ENCODE measurements around the gene PSMD6. TPM values are rescaled to one million over a fixed set of nuclear protein-coding genes. Genes with fewer than 3 reads are reported as not detected.
A peak's percentile ranks its signal among the peaks of the same experiment; 100 is the strongest.

The PSMD6 gene
- total RNA-seq, 1 experiment from 2014 or later = 66.0 TPM

GRCh38 chr3:64049832-64050231 is 26.5 kb upstream of the PSMD6 start:
- Histone ChIP-seq H3K9me3 (no peaks in the 10 kb centered on the region), H3K27me3 (no peaks in the 10 kb centered on the region)
- no peak for DNase-seq

GRCh38 chr3:64049136-64049535 is 25.8 kb upstream of the PSMD6 start:
- DNase-seq = no peak
- Histone ChIP-seq H3K27me3 (no peaks in the 10 kb centered on the region), H3K4me3 (no peak overlapping the region), H3K36me3 (no peaks in the 10 kb centered on the region), H3K9me3 (no peaks in the 10 kb centered on the region)

More at GRCh38 chr3:64049832-64050231, 26.5 kb upstream of the PSMD6 start:
- Histone ChIP-seq H3K4me3 (no peak overlapping the region), H3K36me3 (no peaks in the 10 kb centered on the region)

- Histone ChIP-seq H3K9me3 (no peaks in the 10 kb centered on the region), H3K27me3 (no peaks in the 10 kb centered on the region), H3K36me3 (no peaks in the 10 kb centered on the region), H3K4me3 (no peak overlapping the region)
- DNase-seq = no peak
These were observed 25.4 kb upstream of the PSMD6 start for GRCh38 chr3:64048631-64049061.

DNA sequence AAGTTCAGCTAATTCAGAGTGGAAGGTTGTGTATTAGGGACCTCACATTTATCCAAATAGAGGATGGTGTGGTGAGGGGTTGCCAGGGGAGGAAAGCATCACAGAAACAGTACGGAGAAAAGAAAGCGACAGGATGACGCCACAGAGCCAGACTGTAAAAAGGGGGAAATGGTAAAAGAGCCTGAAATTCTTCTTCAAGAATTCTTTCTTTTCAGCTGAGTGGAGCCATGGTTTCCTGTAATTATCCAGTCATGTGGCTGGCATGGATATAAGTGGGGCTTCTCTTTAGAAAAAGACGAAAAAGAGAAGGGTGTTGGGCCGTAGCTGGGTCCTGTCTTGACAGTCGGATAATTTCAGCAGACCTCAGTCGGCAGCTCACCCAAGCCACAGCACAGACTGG is 24.5 kb upstream of the PSMD6 start:
- Histone ChIP-seq H3K4me3 (no peak overlapping the region), H3K36me3 (no peaks in the 10 kb centered on the region), H3K9me3 (no peaks in the 10 kb centered on the region), H3K27me3 (no peaks in the 10 kb centered on the region)
- DNase-seq = no peak

GRCh38 chr3:64046996-64047594 is 23.8 kb upstream of the PSMD6 start:
- no peaks in the 10 kb centered on the region for H3K27me3 ChIP-seq
- no peaks in the 10 kb centered on the region for H3K9me3 ChIP-seq
- no peak for DNase-seq
- no peaks in the 10 kb centered on the region for H3K36me3 ChIP-seq
- no peak overlapping the region for H3K4me3 ChIP-seq

- Histone ChIP-seq H3K36me3 (no peaks in the 10 kb centered on the region), H3K9me3 (no peaks in the 10 kb centered on the region), H3K27me3 (no peaks in the 10 kb centered on the region), H3K4me3 (no peak overlapping the region)
- no peak for DNase-seq
These were observed 23.3 kb upstream of the PSMD6 start for GRCh38 chr3:64046592-64046991.

- no peak overlapping the region for H3K4me3 ChIP-seq
- no peaks in the 10 kb centered on the region for H3K36me3 ChIP-seq
- no peak for DNase-seq
These were observed 19.7 kb upstream of the PSMD6 start for GRCh38 chr3:64042952-64043351.

DNA sequence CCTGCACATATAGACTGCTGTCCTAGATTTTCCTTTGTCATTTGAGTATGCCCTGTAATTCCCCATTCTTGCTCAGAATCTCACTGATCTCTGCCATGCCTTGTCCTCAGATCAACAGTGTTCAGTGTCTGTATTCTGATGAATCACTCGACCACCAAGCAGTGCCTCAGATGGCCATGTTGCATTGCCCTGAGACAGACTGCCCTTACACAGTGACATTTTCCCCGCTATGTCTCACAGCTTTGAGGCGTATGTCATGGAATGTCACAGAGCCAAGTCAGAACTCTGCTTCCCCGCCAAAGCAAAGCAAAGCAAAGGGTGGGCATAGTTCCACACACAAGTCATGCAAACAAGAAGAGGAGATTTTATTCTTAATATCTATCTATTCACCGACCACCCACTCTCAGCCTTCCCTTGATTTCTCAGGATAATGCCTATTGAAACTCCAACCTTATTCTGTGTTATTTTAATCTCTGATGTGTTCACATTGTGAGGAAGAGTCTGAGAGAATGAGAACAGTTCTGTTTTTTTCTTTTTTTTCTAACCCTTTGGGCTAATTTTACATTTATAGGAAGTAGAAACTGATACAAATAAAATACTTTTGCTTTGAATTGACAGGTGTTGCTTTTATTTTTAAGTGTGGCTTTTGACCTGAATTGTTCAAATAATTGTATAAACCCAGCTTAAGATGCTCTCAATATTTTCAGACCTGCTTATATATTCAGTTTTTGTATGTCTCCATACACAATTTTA is 16.9 kb upstream of the PSMD6 start:
- H3K27me3 ChIP-seq = no peaks in the 10 kb centered on the region
- H3K9me3 ChIP-seq = no peaks in the 10 kb centered on the region
- H3K4me3 ChIP-seq = no peak overlapping the region
- no peak for DNase-seq
- H3K36me3 ChIP-seq = no peaks in the 10 kb centered on the region

More at GRCh38 chr3:64042952-64043351, 19.7 kb upstream of the PSMD6 start:
- no peaks in the 10 kb centered on the region for H3K27me3 ChIP-seq
- no peaks in the 10 kb centered on the region for H3K9me3 ChIP-seq

DNA sequence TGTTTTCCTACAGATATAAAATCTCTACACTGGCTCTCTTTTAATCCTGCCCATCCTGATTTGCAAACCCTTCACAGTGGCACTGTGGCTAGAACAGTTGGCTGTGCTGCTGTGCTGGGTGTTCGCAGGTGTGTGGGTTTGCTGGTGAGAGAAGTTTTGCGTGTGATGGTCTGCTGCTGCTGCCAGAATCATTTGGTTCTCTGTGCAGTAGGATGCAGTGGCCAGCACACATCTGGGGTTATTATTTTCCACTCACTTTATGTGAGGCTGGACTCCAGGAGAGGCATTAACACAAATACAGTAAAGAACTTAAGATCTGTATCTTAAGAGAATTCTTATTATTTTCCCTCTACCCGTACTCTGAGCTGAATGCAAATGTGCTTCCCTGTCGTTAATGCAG is 16.0 kb upstream of the PSMD6 start:
- Histone ChIP-seq H3K4me3 (no peak overlapping the region), H3K27me3 (no peaks in the 10 kb centered on the region)
- DNase-seq = no peak

DNA sequence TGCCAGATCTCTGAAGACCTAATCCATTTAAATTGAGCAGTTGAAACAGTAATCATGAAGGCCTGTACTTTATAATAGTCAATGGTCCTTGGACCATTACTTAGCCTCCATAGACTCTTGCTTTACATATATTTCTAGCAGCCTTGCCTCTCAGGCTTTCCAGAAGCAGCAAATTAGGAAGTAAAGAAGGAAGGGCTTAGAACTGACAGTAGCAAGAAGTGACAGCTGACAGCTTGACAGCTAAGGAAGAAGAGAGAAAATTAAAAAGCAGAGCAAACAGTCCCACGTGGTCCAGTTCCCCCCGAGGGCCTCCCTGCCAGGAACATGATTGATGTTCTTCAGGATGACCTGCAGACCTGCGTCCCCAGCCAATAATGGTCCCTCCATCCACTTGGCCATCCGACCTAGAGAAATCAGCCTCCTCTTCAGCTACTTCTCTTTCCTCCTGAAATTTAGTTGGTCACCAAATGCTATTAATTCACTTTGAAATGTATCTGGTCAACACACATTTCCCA is 15.0 kb upstream of the PSMD6 start:
- H3K4me3 ChIP-seq = no peak overlapping the region
- no peaks in the 10 kb centered on the region for H3K9me3 ChIP-seq
- H3K27me3 ChIP-seq = no peaks in the 10 kb centered on the region
- H3K36me3 ChIP-seq = no peaks in the 10 kb centered on the region
- no peak for DNase-seq

More for the DNA sequence above, 16.0 kb upstream of the PSMD6 start:
- H3K9me3 ChIP-seq = no peaks in the 10 kb centered on the region
- H3K36me3 ChIP-seq = no peaks in the 10 kb centered on the region

- Histone ChIP-seq H3K9me3 (no peaks in the 10 kb centered on the region), H3K27me3 (no peaks in the 10 kb centered on the region), H3K4me3 (no peak overlapping the region), H3K36me3 (no peaks in the 10 kb centered on the region)
- DNase-seq = no peak
These were observed 13.8 kb upstream of the PSMD6 start for GRCh38 chr3:64037084-64037483.

- DNase-seq = no peak
- Histone ChIP-seq H3K4me3 (no peak overlapping the region), H3K27me3 (peaks cover 2% of the 10 kb centered on the region; the same call in 1 of the 2 replicates), H3K9me3 (no peaks in the 10 kb centered on the region), H3K36me3 (no peaks in the 10 kb centered on the region)
These were observed 9.8 kb upstream of the PSMD6 start for GRCh38 chr3:64033069-64033468.

DNA sequence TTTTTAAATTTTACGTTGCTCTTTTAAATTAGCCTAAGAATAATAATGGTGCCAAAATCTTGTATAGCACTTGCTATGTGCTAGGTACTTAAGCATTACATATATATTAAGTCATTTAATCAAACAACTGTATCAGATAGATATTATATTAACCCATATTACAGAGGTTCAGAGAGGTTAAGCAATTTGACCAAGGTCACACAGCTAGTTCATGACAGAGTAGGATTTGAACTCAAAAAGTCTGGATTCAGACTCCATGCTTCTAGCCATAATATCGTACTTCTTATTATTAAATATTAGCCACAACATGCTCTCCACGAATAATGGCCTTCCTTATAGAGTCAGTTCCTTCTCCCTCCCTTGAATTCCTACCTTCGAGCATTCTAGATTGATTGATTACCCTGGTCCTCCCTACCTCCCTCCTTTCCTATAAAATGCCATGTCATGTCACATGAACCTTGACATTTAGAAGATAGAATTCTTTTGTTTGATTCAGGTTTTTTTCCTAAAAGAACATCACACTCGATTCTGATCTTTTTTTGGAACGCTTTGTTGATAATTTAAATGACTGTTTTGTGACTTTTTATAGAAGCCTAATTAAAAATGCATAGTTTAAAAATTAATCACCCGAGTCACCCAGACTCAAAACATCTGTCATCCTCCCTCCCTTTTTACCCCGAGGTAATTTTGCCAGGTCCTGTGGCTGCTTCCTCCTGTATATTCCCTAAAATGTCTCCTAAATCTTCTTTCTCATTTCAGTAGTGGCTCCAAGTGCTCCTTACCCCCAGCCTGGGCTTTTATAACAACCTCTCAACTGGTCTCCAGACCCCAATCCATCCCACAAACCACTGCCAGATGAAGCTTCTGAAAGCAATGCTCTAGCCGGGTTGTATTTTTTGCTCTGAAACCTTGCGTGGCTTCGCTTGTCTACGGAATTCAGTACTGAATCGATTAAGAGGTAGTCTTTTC is 8.5 kb upstream of the PSMD6 start:
- H3K36me3 ChIP-seq = no peaks in the 10 kb centered on the region
- H3K4me3 ChIP-seq = no peak overlapping the region
- H3K9me3 ChIP-seq = no peaks in the 10 kb centered on the region
- DNase-seq = no peak
- H3K27me3 ChIP-seq = peaks cover 2% of the 10 kb centered on the region; the same call in 1 of the 2 replicates

DNA sequence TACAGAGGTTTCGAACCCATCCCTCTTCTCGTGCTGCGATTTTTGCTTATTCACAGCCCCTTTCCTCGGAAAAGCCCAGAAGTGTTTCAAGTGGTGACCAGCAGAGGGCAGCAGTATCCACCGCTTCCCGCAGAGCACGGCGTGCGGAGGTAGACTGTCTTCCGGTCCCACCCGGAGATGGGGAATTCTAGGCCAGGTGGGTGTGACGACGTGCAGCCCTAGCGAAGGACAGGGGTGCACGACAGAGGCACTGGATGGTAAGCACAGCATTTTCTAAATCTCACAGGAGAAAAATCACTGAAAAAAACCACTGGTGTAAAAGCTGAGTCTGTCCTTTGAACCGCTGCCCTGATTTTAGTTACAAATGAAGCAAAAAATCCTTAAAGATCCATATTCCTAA is 7.4 kb upstream of the PSMD6 start:
- no peaks in the 10 kb centered on the region for H3K36me3 ChIP-seq
- no peaks in the 10 kb centered on the region for H3K9me3 ChIP-seq
- DNase-seq = peak; percentile 33
- H3K27me3 ChIP-seq = peaks cover 2% of the 10 kb centered on the region; the same call in 1 of the 2 replicates
- peak overlapping the region; percentile 24; the same call in 1 of the 2 replicates for H3K4me3 ChIP-seq

DNA sequence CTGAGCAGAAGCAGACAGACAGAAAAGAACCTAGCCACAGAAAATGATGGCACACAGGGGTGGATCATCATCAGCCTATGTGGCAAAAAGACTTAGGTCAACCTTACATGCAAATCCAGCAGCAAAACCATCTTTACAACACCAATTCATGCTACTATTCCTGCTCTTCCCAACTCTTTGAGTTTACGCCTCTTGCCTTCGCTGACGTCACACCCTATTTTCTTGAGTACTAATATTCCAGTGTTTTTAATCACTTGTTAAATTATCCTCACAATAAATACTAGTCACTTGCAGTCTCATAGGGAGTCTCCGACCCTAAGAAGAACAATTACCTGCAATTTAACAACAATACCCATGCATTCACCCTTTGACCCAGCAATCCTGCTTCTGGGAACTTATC is 6.0 kb upstream of the PSMD6 start:
- no peak for DNase-seq
- Histone ChIP-seq H3K9me3 (no peaks in the 10 kb centered on the region), H3K27me3 (peaks cover 2% of the 10 kb centered on the region; the same call in 1 of the 2 replicates), H3K36me3 (no peaks in the 10 kb centered on the region), H3K4me3 (no peak overlapping the region)

- no peaks in the 10 kb centered on the region for H3K9me3 ChIP-seq
- peaks cover 2% of the 10 kb centered on the region; the same call in 1 of the 2 replicates for H3K27me3 ChIP-seq
- DNase-seq = no peak
These were observed 5.5 kb upstream of the PSMD6 start for GRCh38 chr3:64028754-64029153.

DNA sequence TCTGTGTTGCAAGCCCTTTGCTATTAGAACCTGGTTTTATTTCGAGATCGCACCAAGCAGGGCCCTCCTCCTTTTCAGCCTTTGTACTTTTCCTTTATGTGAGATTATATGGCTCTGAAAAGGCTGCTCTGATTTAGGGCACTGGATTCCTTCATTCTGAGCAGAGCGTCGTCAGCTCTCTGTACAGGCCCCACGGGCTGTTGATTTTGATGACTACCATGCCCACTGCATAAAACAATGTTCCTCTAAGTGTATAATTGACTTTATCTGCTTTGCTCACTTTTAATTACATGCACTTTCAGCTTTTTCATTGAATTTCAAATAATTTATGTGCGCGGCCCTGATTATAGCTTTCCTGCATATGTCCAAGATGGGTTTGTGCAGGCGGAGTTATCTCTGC is 4.4 kb upstream of the PSMD6 start:
- H3K9me3 ChIP-seq = no peaks in the 10 kb centered on the region
- H3K27me3 ChIP-seq = peaks cover 2% of the 10 kb centered on the region; the same call in 1 of the 2 replicates
- DNase-seq = no peak
- no peak overlapping the region for H3K4me3 ChIP-seq
- H3K36me3 ChIP-seq = no peaks in the 10 kb centered on the region

More at GRCh38 chr3:64028754-64029153, 5.5 kb upstream of the PSMD6 start:
- H3K4me3 ChIP-seq = no peak overlapping the region
- no peaks in the 10 kb centered on the region for H3K36me3 ChIP-seq
